Liver (tissue), 9 donors: Measurements from ENCODE around the gene MTHFSD. TPM values are rescaled to one million over a fixed set of nuclear protein-coding genes. Genes with fewer than 3 reads are reported as not detected.
A peak's percentile ranks its signal among the peaks of the same experiment; 100 is the strongest.

Source experiments
- DNase-seq: peaks from one replicate; pipeline ENCODE4 v3.0.0-alpha.2; 2017; ENCODE audit warnings: low spot score
- H3K27ac ChIP-seq, 2 donors: one replicate each; pipeline ENCODE4 v1.7.0; 2013; ENCODE audit warnings: inconsistent platforms in 2 of 2, low read length in 2 of 2, control low read depth in 1 of 2, low read depth in 1 of 2, mild to moderate bottlenecking in 1 of 2
- H3K27me3 ChIP-seq, 4 donors: one replicate each; pipeline versions ENCODE4 v1.6.1 to v1.7.0; 2013; ENCODE audit warnings: low read length in 3 of 4, inconsistent platforms in 1 of 4, mild to moderate bottlenecking in 1 of 4, moderate library complexity in 1 of 4; ENCODE audit not compliant: control insufficient read depth in 4 of 4, insufficient read depth in 4 of 4
- H3K36me3 ChIP-seq, 4 donors: one replicate each; pipeline versions ENCODE4 v1.6.1 to v1.7.0; 2013; ENCODE audit warnings: low read length in 3 of 4, mild to moderate bottlenecking in 3 of 4, low read depth in 1 of 4, moderate library complexity in 1 of 4; ENCODE audit not compliant: control insufficient read depth in 4 of 4, insufficient read depth in 3 of 4
- H3K4me1 ChIP-seq, 4 donors: one replicate each; pipeline versions ENCODE4 v1.6.1 to v1.7.0; 2013; ENCODE audit warnings: low read length in 3 of 4, mild to moderate bottlenecking in 3 of 4, moderate library complexity in 1 of 4; ENCODE audit not compliant: control insufficient read depth in 4 of 4, insufficient read depth in 4 of 4
- H3K4me3 ChIP-seq, 3 donors: one replicate each; pipeline versions ENCODE4 v1.6.1 to v1.7.0; 2013; ENCODE audit warnings: low read length in 3 of 3, control low read depth in 1 of 3, low read depth in 1 of 3, mild to moderate bottlenecking in 1 of 3
- H3K9ac ChIP-seq, 2 donors: one replicate each; pipeline ENCODE4 v1.7.0; 2013; ENCODE audit warnings: low read length in 2 of 2, mild to moderate bottlenecking in 2 of 2, moderate library complexity in 2 of 2, control low read depth in 1 of 2, low read depth in 1 of 2
- H3K9me3 ChIP-seq, 4 donors: one replicate each; pipeline versions ENCODE4 v1.6.1 to v1.7.0; 2013; ENCODE audit warnings: low read length in 3 of 4; ENCODE audit not compliant: control insufficient read depth in 4 of 4
- EGR1 ChIP-seq, 2 donors: IDR thresholded peaks; 2 replicates each; pipeline ENCODE4 v1.6.1; 2016 to 2018; ENCODE audit warnings: antibody characterized with exemption in 2 of 2, low read depth in 2 of 2
- FOXA1 ChIP-seq: IDR thresholded peaks from 2 replicates; pipeline ENCODE4 v1.6.1; 2016; ENCODE audit warnings: antibody characterized with exemption
- FOXA2 ChIP-seq: IDR thresholded peaks from 2 replicates; pipeline ENCODE4 v1.6.1; 2016; ENCODE audit warnings: antibody characterized with exemption
- GABPA ChIP-seq, 2 donors: IDR thresholded peaks in 1 of 2; conservative IDR thresholded peaks in 1 of 2; 2 replicates each; pipeline ENCODE4 v1.6.1; 2016; ENCODE audit warnings: antibody characterized with exemption in 2 of 2, mild to moderate bottlenecking in 1 of 2, moderate library complexity in 1 of 2
- HNF4A ChIP-seq, 2 donors: conservative IDR thresholded peaks; 2 replicates each; pipeline ENCODE4 v1.6.1; 2016; ENCODE audit warnings: antibody characterized with exemption in 2 of 2, mild to moderate bottlenecking in 2 of 2
- HNF4G ChIP-seq: IDR thresholded peaks from 2 replicates; pipeline ENCODE4 v1.6.1; 2016; ENCODE audit warnings: antibody characterized with exemption
- JUND ChIP-seq, 2 donors: IDR thresholded peaks; 2 replicates each; pipeline ENCODE4 v1.6.1; 2016; ENCODE audit warnings: antibody characterized with exemption in 2 of 2
- NR2F2 ChIP-seq: IDR thresholded peaks from 2 replicates; pipeline ENCODE4 v1.6.1; 2016; ENCODE audit warnings: antibody characterized with exemption
- RAD21 ChIP-seq, 2 donors: IDR thresholded peaks; 2 replicates each; pipeline ENCODE4 v1.6.1; 2016; ENCODE audit warnings: antibody characterized with exemption in 2 of 2, mild to moderate bottlenecking in 2 of 2
- REST ChIP-seq: IDR thresholded peaks from 2 replicates; pipeline ENCODE4 v1.6.1; 2016; ENCODE audit warnings: antibody characterized with exemption, mild to moderate bottlenecking
- RXRA ChIP-seq, 2 donors: IDR thresholded peaks; 2 replicates each; pipeline ENCODE4 v1.6.1; 2017 to 2018; ENCODE audit warnings: antibody characterized with exemption in 2 of 2, mild to moderate bottlenecking in 1 of 2
- SP1 ChIP-seq: IDR thresholded peaks from 2 replicates; pipeline ENCODE4 v1.6.1; 2018; ENCODE audit warnings: antibody characterized with exemption, mild to moderate bottlenecking
- TAF1 ChIP-seq: conservative IDR thresholded peaks from 2 replicates; pipeline ENCODE4 v1.6.1; 2016; ENCODE audit warnings: antibody characterized with exemption, mild to moderate bottlenecking
- YY1 ChIP-seq: IDR thresholded peaks from 2 replicates; pipeline ENCODE4 v1.6.1; 2016; ENCODE audit warnings: antibody characterized with exemption, mild to moderate bottlenecking
- WGBS: extraction: QIAGEN DNeasy Blood & Tissue Kit; methylation state at CpG from one replicate; pipeline ENCODE4 v1.1.7; 2013; 5-methylcytosine and 5-hydroxymethylcytosine counted together
- polyA plus RNA-seq, 2 donors: library from polyadenylated mRNA; stranded (reverse) in 1 of 2; unstranded in 1 of 2; fragments of 200-250 nt in 1 of 2; fragments of >200 nt in 1 of 2; fragmentation: Nextera tagmentation in 1 of 2; extraction: Ambion mirVana in 1 of 2; gene quantifications; one replicate each; pipeline versions ENCODE4 v1.2.1 to v1.2.3, GENCODE V29; 2013 to 2015
- total RNA-seq, 2 donors: library from RNA; depleted of rRNA; stranded (reverse); fragments of >200 nt; gene quantifications; one replicate each; pipeline ENCODE4 v1.2.3, GENCODE V29; 2014
- donor health status: healthy.
- donor health status: healthy.
- donor health status: healthy.
- donor health status: healthy.
- donor health status: healthy.

MTHFSD gene
- total and polyA plus RNA-seq, 4 donors = 4.6 to 8.1 (median 6.5) TPM

GRCh38 chr16:86514481-86515376 lies 40.3 kb downstream of the MTHFSD start:
- H3K36me3 ChIP-seq = no peaks in the 10 kb centered on the region
- peak overlapping the region in 1 of 2 donors; percentile 18 for H3K27ac ChIP-seq
- peaks cover 6 to 33% (median 23%) of the 10 kb centered on the region in 4 donors for H3K27me3 ChIP-seq
- H3K9ac ChIP-seq = no peak overlapping the region
- H3K9me3 ChIP-seq = no peaks in the 10 kb centered on the region
- DNase-seq = no peak
- WGBS = 10% methylated on average over 18 of the region's 18 CpGs
- H3K4me1 ChIP-seq = peaks cover 5 to 25% (median 8%) of the 10 kb centered on the region in 4 donors
- peak overlapping the region in 1 of 3 donors; percentile 13 for H3K4me3 ChIP-seq
- no peak for TF ChIP-seq HNF4A (conservative IDR thresholded peaks at IDR 0.05)
- no peak for TF ChIP-seq TAF1
- TF ChIP-seq RAD21 (IDR thresholded peaks at IDR 0.05) = no peak
- TF ChIP-seq YY1 = no peak
- TF ChIP-seq HNF4G = no peak
- TF ChIP-seq EGR1 (IDR thresholded peaks at IDR 0.05; ENCODE audit: low read depth in 2 of 2) = no peak
- TF ChIP-seq REST = no peak
- no peak for TF ChIP-seq NR2F2
- no peak for TF ChIP-seq SP1
- no peak for TF ChIP-seq FOXA1

DNA sequence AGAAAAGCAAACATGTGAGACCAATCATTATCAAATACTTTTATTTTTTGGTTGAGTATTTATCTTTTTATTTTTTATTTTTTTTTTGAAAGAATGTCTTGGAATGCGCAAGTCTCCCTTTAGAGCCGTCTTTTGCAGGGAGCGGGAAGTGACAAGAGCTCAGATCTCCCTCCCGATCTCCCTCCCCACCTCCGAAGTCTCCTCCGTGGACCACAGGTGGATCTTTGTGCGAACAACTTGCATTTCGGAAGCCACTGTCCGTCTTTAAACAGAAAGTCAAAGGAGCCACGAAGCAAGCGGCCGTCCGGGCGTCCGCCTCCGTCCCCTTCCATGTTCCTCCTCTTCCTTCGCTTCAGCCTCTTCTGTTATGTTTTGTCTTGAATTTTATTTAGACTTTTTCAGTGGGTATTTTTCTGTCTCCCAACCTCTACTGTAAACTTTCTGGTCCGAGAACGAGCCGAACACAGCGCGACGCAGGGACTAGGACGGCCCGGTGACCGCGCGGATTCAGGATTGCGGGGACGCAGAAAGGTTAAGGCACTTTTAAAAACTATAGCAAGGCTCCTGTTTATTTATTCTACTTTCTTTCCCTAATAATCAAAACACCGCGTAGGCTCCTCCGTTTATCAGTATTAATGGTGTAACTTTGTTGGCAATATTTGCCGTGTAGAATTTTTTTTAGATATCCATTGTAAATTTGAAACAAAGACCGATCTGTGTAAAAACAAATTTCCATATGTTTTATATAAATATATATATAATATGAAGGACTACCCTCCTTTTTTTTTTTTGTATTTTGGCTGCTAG lies 41.4 kb downstream of the MTHFSD start:
- H3K27ac ChIP-seq = no peak overlapping the region
- no peak overlapping the region for H3K9ac ChIP-seq
- TF ChIP-seq FOXA2 = no peak
- no peak for TF ChIP-seq FOXA1
- no peak for TF ChIP-seq RXRA (IDR thresholded peaks at IDR 0.05)
- no peak for TF ChIP-seq GABPA (IDR thresholded peaks at IDR 0.05 in 1 of 2, conservative IDR thresholded peaks at IDR 0.05 in 1 of 2)
- no peak for TF ChIP-seq JUND (IDR thresholded peaks at IDR 0.05)
- TF ChIP-seq HNF4G = no peak
- TF ChIP-seq YY1 = no peak
- no peak for TF ChIP-seq EGR1 (IDR thresholded peaks at IDR 0.05; ENCODE audit: low read depth in 2 of 2)
- H3K4me3 ChIP-seq = no peak overlapping the region
- no peaks in the 10 kb centered on the region for H3K36me3 ChIP-seq
- DNase-seq = no peak
- H3K27me3 ChIP-seq = peaks cover 4 to 35% (median 21%) of the 10 kb centered on the region in 4 donors
- peaks cover 11 to 36% (median 14%) of the 10 kb centered on the region in 4 donors for H3K4me1 ChIP-seq
- no peaks in the 10 kb centered on the region for H3K9me3 ChIP-seq
- WGBS = 12% methylated on average over 35 of the region's 35 CpGs
